OCI-LY3 (cell line): ENCODE measurements around the gene SOX12.

Experiments used
- EZH2phosphoT487 ChIP-seq: fragments of 200-600 bp; shearing (Covaris generic); IDR thresholded peaks from 2 replicates; pipeline ENCODE4 v1.6.1; 2018; ENCODE audit warnings: antibody characterized with exemption, mixed run types, low read depth
- TF ChIP-seq, protein P1 (sequence below): fragments of 200-600, 300-600 bp; sonication (generic); IDR thresholded peaks from 2 replicates; pipeline ENCODE4 v1.5.1; 2014; ENCODE audit warnings: antibody characterized with exemption, low read length, low read depth

DNA sequence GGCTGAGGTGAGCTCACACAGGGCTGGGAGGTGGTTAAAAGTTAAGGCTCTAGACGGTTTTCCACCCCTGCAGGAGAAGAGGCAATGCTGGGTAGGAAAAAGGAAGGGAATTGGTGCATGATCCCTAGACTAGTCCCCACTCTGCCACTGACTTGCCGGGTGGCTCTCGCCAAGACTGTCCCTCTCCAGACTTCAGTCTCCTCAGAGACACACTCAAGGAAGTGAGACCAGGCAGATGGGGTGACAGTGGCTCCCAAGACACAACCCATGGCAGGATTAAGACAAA lies 47.9 kb upstream of the SOX12 start:
- TF ChIP-seq, protein P1, sequence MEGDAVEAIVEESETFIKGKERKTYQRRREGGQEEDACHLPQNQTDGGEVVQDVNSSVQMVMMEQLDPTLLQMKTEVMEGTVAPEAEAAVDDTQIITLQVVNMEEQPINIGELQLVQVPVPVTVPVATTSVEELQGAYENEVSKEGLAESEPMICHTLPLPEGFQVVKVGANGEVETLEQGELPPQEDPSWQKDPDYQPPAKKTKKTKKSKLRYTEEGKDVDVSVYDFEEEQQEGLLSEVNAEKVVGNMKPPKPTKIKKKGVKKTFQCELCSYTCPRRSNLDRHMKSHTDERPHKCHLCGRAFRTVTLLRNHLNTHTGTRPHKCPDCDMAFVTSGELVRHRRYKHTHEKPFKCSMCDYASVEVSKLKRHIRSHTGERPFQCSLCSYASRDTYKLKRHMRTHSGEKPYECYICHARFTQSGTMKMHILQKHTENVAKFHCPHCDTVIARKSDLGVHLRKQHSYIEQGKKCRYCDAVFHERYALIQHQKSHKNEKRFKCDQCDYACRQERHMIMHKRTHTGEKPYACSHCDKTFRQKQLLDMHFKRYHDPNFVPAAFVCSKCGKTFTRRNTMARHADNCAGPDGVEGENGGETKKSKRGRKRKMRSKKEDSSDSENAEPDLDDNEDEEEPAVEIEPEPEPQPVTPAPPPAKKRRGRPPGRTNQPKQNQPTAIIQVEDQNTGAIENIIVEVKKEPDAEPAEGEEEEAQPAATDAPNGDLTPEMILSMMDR: no peak
- no peak for TF ChIP-seq EZH2phosphoT487
